ENCODE results near the gene ERVMER34-1.

DNA sequence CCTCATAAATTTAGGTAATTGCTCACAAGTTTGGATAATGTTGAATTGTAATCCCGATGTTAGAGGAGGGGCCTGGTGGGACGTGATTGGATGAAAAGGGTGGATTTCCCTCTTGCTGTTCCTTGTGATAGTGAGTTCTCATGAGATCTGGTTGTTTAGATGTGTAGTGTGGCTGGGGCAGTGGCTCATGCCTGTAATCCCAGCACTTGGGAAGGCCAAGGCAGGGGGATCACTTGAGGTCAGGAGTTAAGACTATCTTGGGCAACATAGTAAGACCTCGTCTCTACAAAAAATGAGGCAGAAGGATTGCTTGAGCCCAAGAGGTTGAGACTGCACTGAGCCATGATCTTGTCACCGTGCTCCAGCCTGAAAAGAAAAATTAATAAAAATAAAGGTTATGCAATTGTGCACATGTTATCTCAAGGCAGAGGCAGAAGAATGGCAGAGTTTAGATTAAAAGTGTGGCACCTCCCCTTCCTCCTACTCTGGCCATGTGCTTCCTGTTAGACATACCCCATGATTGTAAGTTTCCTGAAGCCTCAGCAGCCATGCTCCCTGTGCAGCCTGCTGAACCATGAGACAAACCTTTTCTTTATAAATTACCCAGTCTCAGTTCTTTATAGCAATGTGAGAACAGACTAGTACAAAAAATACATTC, 36.5 kb downstream of the ERVMER34-1 start:
- no peak for TF ChIP-seq POLR2AphosphoS5 (IDR thresholded peaks at IDR 0.05)
- TF ChIP-seq CTCF (IDR thresholded peaks at IDR 0.05) = no peak
